ENCODE data around the gene CDK5. TPM values are rescaled to one million over a fixed set of nuclear protein-coding genes. Genes with fewer than 3 reads are reported as not detected.
A peak's percentile ranks its signal among the peaks of the same experiment; 100 is the strongest.

Gene CDK5
- total RNA-seq, 1 experiment from 2014 or later = 19.8 TPM

DNA sequence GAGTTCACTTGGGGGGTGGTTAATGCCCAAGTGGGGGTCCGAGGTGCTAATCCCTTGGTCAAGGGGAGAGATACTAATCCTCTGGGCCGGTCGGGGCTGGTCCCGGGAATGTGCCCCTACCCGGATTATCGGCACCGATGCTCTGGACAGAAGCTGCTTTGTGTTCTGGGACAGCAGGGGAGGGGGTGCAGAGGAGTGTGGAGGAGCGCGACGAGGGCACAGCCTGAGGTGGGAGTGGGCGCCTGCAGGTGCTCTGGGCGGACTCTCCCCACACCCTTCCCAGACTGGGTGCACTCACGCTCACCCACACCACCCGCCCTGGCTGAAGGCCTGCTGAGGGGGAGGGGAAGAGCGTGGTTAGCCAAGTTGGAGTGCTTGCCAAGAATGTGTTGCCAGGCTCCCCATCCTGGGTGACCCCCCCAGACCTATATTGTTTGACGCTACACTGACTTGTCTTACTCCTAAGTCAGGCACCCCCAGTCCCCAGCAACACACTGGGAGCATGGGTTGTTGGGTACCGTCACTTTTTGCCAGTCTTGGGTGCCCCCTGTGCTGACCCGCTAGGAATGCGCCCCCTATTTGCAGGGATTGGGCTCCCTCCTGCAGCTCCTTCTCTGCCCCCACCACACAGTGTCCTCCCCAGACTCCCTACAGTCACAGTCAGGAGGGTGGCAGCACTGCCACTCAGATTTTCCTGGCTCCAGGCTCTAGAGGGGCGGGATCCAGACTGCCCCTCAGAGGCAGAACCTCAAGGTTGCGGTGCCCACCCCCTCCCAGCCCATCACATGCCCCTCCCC lies 2.9 kb upstream of the CDK5 start:
- peak; percentile 50 for TF ChIP-seq POLR2AphosphoS5 (IDR thresholded peaks at IDR 0.05; ENCODE audit: low read depth, low read length)
- TF ChIP-seq CEBPB (IDR thresholded peaks at IDR 0.05; ENCODE audit: low read depth) = no peak
- TF ChIP-seq CTCF (IDR thresholded peaks at IDR 0.05 in 2 of 3, conservative IDR thresholded peaks at IDR 0.05 in 1 of 3; ENCODE audit: borderline replicate concordance in 1 of 3, insufficient read depth in 1 of 3, low read depth in 2 of 3, low read length in 2 of 3) = peak in 2 of 3 experiments; percentile 22 to 31; a peak in 4 of 6 replicates
- TF ChIP-seq EZH2phosphoT487 (IDR thresholded peaks at IDR 0.05; ENCODE audit: borderline replicate concordance) = no peak
- Histone ChIP-seq H3K9ac (ENCODE audit: low read length) (peak overlapping the region; percentile 91), H4K20me1 (ENCODE audit: insufficient read depth) (no peaks in the 10 kb centered on the region), H3K4me3 (replicated peaks in 1 of 2; ENCODE audit: low read depth in 1 of 2, low read length in 2 of 2) (peak overlapping the region; percentile 81 to 90), H3K9me2 (ENCODE audit: insufficient read depth) (no peaks in the 10 kb centered on the region), H3K79me2 (ENCODE audit: insufficient read depth, low read length) (peaks cover 56% of the 10 kb centered on the region), H3K4me1 (ENCODE audit: control insufficient read depth in 1 of 2, insufficient read depth in 2 of 2, low read length in 2 of 2) (peaks cover 28 to 52% of the 10 kb centered on the region in 2 experiments), H3K27ac (ENCODE audit: low read depth, low read length) (peak overlapping the region; percentile 87), H3K27me3 (ENCODE audit: insufficient read depth, low read length) (no peaks in the 10 kb centered on the region), H2AFZ (ENCODE audit: low read depth, low read length, poor library complexity, severe bottlenecking) (no peak overlapping the region), H3K9me3 (ENCODE audit: control insufficient read depth in 1 of 2, insufficient read depth in 1 of 2, low read depth in 1 of 2, low read length in 2 of 2) (no peaks in the 10 kb centered on the region), H3K36me3 (ENCODE audit: control insufficient read depth in 1 of 2, insufficient read depth in 2 of 2, low read length in 2 of 2) (peaks cover 7 to 17% of the 10 kb centered on the region in 2 experiments), H3K4me2 (ENCODE audit: low read length) (peak overlapping the region; percentile 95)
- TSS peak; percentile 9 for BruUV-seq (replicated peaks)
- intact Hi-C loops (cut with micrococcal nuclease) = no loop called here
- RAD21 ChIA-PET (ENCODE audit: low non-redundant PET in 1 of 2, low total read pairs in 2 of 2, uncharacterized antibody in 2 of 2, unreplicated experiment in 2 of 2) = interaction anchor here (0.7 to 1.3 kb wide), 4 partner anchors 16 to 51 kb away, joined by 3 read pairs; no protein-coding TSS in a partner anchor
- DNase-seq (ENCODE audit: low read depth, low spot score) = no peak
- POLR2A ChIA-PET = interaction anchor here (0.6 to 1.5 kb wide), 8 partner anchors 16 to 55 kb away, joined by 3 to 13 read pairs (median 4); partner anchors contain the start of genes ABCB8, FASTK and TMUB1
- peak; percentile 34 for ATAC-seq
- CTCF ChIA-PET = interaction anchor here (0.6 to 1.0 kb wide), 5 partner anchors 20 to 162 kb away, joined by 3 to 4 read pairs (median 3); partner anchors contain the start of gene FASTK

- Histone ChIP-seq H3K4me3 (replicated peaks in 1 of 2; ENCODE audit: low read depth in 1 of 2, low read length in 2 of 2) (peak overlapping the region; percentile 81 to 90), H2AFZ (ENCODE audit: low read depth, low read length, poor library complexity, severe bottlenecking) (no peak overlapping the region), H3K9ac (ENCODE audit: low read length) (peak overlapping the region; percentile 91), H3K9me2 (ENCODE audit: insufficient read depth) (no peaks in the 10 kb centered on the region), H3K27me3 (ENCODE audit: insufficient read depth, low read length) (no peaks in the 10 kb centered on the region), H3K4me2 (ENCODE audit: low read length) (peak overlapping the region; percentile 95), H3K79me2 (ENCODE audit: insufficient read depth, low read length) (peaks cover 51% of the 10 kb centered on the region), H3K9me3 (ENCODE audit: control insufficient read depth in 1 of 2, insufficient read depth in 1 of 2, low read depth in 1 of 2, low read length in 2 of 2) (no peaks in the 10 kb centered on the region), H3K27ac (ENCODE audit: low read depth, low read length) (peak overlapping the region; percentile 87), H3K4me1 (ENCODE audit: control insufficient read depth in 1 of 2, insufficient read depth in 2 of 2, low read length in 2 of 2) (peaks cover 28 to 52% of the 10 kb centered on the region in 2 experiments), H3K36me3 (ENCODE audit: control insufficient read depth in 1 of 2, insufficient read depth in 2 of 2, low read length in 2 of 2) (peaks cover 1 to 11% of the 10 kb centered on the region in 2 experiments), H4K20me1 (ENCODE audit: insufficient read depth) (no peaks in the 10 kb centered on the region)
- DNase-seq (ENCODE audit: low read depth, low spot score) (no peak), ATAC-seq (no peak)
- RAD21 ChIA-PET (ENCODE audit: low non-redundant PET in 1 of 2, low total read pairs in 2 of 2, uncharacterized antibody in 2 of 2, unreplicated experiment in 2 of 2) = interaction anchor here in 1 of 2 experiments (1.0 kb wide), 1 partner anchor 51 kb away, joined by 3 read pairs; no protein-coding TSS in a partner anchor
- POLR2A ChIA-PET = interaction anchor here (1.4 to 1.5 kb wide), 2 partner anchors 21 to 32 kb away, joined by 4 to 13 read pairs; partner anchors contain the start of genes ABCB8 and FASTK
- CTCF ChIA-PET = interaction anchor here (1.0 kb wide), 1 partner anchor 50 kb away, joined by 3 read pairs; no protein-coding TSS in a partner anchor
- 0 out of 6 replicates have a peak, but pooled peaks of 1 of the 3 experiments have one; percentile 4 for TF ChIP-seq CTCF (IDR thresholded peaks at IDR 0.05 in 2 of 3, conservative IDR thresholded peaks at IDR 0.05 in 1 of 3; ENCODE audit: borderline replicate concordance in 1 of 3, insufficient read depth in 1 of 3, low read depth in 2 of 3, low read length in 2 of 3)
- TF ChIP-seq POLR2A (IDR thresholded peaks at IDR 0.05; ENCODE audit: borderline replicate concordance, extremely low read depth, insufficient read depth, insufficient read length) = no peak
- TF ChIP-seq EZH2 (IDR thresholded peaks at IDR 0.05) = no peak
- no peak for TF ChIP-seq SRF (IDR thresholded peaks at IDR 0.05; ENCODE audit: low read depth)
- TF ChIP-seq POLR2AphosphoS5 (IDR thresholded peaks at IDR 0.05; ENCODE audit: low read depth, low read length) = no peak; the same call in 1 of the 2 replicates
- TF ChIP-seq SP1 (IDR thresholded peaks at IDR 0.05; ENCODE audit: low read depth) = no peak
- TF ChIP-seq YY1 (IDR thresholded peaks at IDR 0.05; ENCODE audit: extremely low read depth, insufficient replicate concordance, low read depth, low read length) = no peak
- no TSS peak for BruUV-seq (replicated peaks)
- intact Hi-C loops (cut with micrococcal nuclease) = no loop called here
Observed at GRCh38 chr7:151060113-151060415, 2.4 kb upstream of the CDK5 start.

Measured in HCT116 (cell line).